ENCODE data around the gene DTD1.

Gene DTD1, protein sequence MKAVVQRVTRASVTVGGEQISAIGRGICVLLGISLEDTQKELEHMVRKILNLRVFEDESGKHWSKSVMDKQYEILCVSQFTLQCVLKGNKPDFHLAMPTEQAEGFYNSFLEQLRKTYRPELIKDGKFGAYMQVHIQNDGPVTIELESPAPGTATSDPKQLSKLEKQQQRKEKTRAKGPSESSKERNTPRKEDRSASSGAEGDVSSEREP

DNA sequence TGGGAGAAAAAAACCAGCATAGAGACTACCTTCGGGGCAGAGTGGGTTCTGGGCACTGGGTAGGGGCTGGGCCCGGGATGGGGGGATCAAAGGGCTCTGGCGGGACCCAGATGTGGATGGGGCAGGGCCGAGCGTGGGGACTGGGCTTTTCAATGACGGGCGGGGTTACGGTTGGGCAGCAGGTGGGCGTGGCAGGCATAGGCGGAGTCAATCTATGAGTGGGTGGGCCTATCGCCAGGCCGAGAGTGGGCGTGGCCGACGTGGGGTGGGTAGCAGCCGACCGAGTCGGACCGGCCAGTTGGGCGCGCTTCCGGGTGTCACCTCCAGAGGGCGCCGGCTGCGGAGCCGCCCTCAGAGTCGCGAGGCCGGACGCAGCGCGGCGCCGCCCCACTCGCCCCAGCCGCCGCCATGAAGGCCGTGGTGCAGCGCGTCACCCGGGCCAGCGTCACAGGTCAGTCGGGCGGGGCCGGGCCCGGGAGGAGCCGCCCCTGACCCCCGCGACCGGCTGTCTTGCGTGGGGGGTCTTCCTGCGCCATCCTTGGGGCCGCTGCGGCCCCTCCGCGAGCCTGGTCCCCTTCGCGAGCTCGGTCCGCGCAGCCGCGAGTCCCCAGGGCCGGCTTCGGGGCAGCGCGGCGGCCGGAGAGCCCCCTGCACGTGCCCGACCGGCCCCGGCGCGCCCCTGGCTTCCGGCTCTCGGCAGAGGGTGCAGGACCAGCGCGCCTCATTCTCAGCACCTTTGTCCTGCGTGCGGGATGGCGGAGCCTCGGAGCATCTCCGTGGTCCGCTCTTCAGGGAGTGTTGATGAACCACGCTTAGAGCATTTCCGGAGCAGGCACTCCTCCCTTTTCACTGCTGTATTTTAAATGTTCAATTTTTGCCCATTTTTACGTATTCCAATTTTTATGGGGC lies at the start of gene DTD1:
DTD1 (plus strand) TSS at position 390 of the 909 bp plus-strand sequence; CDS start at position 409, 19 bp downstream.
- DNase-seq = peak; percentile 81

DNA sequence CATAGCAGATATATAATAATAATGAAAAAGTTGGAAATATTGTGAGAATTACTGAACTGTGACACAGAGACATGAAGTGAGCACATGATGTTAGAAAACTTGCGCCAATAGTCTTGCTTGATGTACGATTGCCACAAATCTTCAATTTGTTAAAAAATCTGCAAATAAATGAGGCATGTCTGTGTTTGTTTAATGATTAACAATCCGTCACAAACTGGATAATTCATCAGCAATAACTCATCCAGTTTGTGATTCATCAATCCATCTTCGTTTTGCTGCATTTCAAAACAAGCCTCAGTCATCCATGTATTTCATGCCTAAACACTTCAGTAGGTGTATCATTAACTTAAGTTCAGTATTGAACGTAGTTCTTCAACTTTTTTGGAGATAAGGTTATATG lies 46.1 kb upstream of the DTD1 start:
- no peak for DNase-seq

DNA sequence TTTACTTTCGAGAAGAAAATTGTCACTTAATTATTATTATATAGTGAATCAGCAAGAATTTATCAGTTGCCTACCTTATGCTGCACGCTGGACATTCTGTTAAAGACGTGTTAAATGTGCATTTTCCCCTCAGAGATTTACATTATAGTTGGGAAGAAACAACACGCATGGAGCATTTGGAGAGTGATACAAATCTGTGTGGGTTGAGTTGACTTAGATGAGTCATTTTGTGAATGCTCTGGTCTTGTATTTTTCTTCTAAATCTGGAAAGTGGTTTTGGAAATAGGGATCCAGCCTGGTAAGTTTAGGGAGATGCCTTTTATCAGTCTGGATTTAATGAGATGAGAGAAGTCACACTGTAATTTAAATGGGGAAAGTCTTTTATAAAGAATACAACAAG lies 44.6 kb upstream of the DTD1 start:
- DNase-seq = no peak

DNA sequence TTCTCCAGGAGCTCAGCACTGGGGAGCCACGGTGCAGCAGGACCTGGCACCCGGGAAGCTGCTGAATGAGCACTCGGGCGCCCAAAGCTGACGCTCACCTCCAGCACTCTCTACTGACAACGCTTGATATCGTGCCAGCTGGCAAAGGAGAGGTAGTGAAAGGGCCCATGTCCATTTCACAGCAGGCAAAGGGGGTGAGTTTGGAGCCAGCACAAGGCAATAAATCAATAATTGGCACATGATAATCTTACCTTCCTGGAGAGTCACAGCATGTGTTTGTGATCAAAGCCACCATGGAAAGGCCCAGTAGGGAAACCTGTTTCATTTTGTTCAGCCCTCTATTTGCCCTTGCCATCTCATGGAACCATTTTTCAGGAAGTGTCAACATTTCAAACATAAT lies 43.9 kb upstream of the DTD1 start:
- DNase-seq = no peak

DNA sequence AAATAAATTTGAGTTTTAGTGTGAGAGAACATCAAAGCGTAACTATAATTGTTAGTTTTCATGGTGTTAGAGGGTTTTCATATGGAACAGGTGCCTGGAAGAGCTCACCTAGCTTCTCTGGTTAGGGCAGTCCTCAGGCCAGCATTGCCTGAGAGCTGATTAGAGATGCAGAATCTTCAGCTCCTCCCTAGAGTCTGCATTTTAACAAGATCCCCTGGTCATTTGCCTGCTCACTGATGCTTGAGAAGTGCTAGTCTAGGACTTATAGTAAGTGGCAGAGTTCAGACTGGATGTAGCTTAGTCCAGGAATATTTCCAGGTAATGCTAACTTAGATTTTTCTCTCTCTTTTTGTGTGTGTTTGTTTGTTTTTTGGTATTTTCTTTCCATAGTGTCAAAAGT lies 42.3 kb upstream of the DTD1 start:
- no peak for DNase-seq

DNA sequence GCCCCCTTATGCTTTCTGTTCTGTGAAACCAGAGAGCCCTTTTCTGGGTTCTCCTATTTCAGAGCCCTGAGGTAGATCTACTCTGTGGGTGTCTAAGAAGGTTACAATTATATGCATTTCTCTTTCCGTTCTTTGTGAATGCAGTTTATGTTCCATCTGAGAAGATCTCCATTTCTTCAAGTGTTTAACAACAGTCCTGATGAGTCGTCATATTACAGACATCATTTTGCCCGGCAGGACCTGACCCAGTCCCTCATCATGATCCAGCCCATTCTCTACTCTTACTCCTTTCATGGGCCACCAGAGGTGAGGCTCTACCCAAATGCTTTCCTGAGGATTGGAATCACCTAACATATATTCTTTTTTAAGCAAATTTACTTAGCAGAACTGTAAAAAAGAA lies 39.4 kb upstream of the DTD1 start:
- DNase-seq = no peak

DNA sequence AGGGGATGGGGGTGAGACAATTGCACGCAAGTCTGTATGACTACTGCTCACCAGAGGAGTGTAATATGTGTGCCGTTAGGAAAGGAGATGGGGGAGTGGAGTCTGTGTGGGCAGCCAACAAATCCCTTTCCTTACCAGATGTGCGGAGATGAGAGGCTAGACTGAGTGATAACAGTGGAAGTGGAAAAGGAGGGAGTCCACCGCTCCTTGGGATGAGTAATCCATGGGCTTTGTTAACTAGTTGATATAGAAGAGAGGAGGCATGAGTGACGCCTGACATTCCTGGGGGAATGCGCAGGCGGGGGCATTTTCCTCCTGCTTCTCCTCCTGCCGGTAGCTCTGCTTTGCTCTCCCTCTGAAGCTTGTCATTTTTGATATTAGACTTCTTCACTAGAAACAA lies 34.1 kb upstream of the DTD1 start:
- DNase-seq = no peak

DNA sequence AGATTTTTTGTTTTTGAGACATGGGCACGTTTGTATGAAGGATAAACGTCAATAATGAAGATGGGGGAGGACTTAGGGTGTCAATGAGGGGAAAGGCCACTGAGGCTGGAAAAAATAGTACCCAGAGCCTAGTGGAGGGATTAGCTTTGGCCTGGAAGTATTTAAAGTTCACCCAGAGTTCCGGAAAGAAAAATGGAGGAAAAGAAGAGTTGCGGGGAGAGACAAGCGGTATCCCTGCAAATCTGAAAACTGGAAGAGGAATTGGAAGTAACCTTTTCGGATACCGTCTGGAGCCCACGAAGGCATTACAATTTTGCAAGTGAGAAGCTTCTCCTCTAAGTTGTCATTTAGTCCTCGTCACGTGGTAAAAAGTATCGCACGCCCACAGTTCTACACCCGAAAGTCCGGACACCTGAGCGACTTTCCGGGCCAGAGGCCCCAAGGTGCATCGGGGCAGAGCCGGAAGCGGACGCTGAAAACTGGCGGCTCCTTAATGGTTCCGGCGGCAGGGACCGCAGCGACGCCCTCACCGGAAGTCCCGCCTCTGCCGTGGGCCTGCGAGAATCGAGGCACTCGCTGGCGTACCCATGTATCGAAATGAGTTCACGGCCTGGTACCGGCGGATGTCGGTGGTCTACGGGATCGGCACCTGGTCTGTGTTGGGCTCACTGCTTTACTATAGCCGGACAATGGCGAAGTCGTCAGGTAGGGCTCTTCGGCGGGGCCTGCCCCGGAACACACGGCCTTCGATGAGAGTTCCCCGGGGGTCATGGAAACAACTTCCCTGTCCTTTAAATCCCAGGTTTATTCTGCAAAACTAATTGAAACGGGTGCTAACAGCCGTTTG lies 20.7 kb upstream of the DTD1 start, which contains the start of gene SMIM26:
SMIM26 (plus strand) TSS at position 541 of the 847 bp plus-strand sequence; CDS start at position 588, 47 bp downstream.
- DNase-seq = peak; percentile 96

DNA sequence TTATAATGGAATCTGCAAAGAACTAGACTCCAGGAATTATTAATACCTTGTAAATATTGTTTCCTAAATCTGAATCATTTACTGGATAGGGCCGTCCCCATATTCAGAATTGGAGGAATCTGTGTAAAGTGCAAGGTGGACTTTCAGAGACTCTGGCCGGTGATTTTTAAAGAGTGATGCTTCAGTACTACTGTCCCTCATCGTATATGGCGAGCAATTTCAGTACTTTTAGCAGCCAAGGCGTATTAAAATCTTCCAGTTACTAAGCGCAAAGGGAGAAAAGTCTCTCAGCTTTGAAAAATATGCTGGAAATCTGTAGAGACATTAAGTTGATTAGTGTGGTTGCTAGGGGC lies 20.1 kb upstream of the DTD1 start:
- no peak for DNase-seq

DNA sequence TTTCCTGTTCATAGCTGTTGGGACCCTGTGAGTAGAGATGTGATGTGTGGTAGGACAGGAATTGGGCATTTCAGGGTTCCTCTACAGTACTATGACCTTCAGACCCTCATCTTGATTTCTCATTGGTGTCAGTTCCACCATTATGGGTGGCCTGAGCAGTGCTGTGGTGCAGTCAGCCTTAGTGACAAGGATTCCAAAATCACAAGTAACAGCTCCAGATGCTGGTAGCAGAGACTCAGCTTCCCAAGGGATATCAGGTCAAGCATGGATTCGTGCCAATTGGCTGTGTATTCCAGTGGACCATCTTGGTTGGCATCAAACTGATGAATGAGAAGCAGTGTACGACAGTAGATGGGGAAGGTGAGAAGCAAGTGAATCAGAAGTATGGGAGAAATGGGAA lies 16.8 kb upstream of the DTD1 start:
- no peak for DNase-seq

DNA sequence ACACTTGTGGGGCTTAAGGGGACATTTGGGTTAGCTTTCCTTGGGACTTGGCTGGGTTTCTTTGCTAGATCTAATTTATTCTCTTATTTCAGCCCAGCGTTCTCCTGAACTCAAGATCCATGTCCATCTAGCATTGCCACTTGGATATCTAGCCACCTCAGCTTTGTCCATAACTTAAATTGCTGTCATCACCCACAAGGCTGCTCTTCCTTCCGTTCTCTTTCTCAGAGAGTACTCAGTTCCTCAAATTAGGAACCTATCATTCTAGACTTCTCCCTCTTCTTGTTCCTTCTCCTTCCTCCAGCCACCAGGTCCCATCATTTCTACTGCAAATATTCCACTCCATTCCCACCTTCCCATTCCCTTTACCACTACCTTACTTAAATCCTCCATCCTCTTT lies 16.3 kb upstream of the DTD1 start:
- DNase-seq = no peak

DNA sequence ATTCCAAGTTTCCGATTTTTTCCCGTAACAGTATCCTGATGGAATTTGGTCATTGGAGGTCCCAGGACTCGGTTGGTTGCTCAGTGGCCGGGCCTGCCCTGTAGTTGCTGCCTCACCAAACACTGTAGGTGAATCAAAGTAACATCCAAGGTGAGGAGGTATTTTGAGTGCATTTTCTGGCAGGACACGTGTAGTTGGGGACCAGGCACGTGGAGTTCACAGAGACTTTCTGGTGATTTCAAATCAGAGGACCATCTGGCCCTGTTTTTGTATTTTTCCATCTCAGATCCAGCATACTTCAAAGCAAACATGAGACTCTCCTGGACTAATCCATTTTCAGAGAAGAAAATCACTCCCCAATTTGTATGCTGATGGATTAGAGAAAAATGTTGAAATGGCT lies 9.9 kb upstream of the DTD1 start:
- DNase-seq = no peak

DNA sequence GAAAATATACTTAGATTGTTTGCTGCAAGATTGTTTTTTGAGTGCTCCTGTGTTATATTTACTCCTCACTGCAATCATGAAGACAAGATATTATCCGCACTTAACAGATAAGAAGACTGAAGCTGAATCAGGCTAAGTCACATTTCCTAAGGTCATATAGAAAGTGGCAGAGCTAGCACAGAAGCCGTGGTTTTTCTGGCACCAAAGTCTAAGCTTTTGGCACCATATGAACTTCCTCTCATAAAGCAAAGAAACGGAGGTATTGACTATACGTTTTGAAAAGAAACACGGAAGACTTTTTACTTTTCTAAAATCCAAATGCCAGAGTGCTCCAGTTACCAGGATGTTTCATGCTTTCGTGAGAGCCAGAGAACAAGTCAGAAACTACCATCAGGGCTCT lies 9.3 kb upstream of the DTD1 start:
- DNase-seq = no peak

DNA sequence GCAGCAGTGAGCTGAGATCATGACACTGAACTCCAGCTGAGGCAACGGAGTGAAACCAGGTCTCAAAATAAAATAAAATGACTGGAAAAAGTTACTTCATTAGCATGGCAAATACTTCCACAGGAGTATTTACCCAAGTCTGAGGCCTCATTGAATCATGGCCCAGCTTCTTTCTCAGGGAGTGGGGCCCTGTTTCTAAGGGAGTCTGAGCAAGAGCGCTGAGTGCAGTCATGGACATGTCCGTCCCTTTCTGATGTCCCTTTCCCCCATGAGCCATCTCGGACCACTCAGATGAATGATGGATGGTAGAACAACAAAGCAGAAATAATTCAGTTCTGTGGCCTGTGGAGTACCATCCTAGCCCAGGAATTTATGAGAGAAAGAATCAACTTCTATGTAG lies 7.8 kb upstream of the DTD1 start:
- no peak for DNase-seq

DNA sequence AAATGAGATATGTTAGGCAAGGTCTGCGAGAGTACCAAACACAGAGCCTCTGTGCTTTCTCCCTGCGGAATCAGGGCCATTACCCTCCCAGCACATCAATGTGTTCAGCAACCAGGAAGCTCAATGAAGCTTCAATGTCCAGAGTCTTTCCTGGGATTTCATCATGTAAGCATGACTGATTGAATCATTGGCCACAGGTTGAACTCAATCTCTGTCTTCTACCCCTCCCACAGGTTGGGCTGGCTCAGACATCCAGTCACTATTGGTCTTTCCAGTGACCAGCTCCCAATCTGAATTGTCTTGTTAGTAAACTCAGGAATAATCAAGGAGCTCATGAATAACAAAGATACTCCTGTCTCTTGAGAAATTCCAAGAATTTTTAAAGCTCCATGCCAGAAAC lies 2.7 kb upstream of the DTD1 start:
- no peak for DNase-seq

DNA sequence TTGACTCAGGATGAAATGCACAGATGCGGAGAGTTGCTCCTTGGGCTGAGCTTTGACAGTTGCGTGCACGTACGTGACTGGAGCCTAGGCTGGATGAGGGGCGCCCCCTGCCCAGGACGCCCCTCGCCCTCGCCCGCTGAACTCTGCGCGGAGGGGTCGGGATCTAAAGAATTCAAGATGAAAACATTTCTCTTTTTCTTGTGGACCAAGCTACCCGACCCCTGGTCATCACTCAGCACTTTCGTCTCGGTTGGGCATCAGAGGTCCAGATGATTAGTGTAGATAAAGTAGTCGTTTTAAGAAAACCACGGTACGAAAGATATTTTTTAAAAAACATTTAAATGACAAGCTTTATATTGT lies 700 bp downstream of the DTD1 start:
- no peak for DNase-seq

DNA sequence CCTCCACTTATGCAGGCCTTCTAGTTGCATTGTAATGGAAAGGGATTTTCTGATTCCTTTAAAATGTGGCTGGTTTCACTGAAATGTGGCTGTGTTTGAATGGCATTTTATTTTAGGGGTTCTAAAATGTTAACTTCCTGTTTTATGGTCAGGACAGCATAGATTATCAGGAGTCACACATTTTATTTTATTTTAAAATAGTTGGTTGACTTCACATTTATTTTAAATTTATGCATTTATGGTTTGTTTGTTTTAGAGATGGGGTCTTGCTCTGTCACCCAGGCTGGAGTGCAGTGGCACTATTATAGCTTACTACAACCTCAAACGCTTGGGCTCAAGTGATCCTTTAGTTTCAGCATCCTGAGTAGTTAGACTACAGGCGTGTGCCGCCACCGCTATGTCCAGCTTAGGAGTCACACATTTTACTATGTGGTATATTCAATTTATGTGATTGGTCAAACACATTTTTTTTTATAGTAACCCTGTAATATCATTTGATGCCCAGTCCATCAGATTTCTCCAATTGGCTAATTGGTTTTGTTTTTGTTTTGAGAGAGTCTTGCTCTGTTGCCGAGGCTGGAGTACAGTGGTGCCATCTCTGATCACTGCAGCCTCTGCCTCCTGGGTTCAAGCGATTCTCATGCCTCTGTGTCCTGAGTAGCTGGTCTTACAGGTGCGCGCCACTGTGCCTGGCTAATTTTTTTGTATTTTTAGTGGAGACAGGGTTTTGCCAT lies 2.3 kb downstream of the DTD1 start:
- no peak for DNase-seq

DNA sequence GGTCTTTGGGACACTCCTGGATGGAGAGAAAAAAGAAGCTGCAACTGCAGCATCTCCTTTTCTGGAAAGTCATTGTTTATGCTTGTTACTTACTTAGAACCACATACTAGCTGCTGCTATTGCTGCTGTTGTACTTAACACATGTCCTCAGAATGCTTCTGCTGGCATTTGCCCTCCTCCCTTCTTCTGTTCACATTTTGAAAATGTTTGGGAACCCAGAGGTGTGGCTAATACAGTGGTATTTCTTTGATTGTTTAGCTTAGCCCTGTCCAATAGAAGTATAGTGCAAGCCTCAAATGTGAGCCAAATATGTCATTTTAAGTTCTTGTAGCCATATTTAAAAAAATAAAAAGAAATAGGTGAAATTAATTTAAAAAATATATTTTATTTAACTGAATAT lies 8.4 kb downstream of the DTD1 start:
- no peak for DNase-seq

DNA sequence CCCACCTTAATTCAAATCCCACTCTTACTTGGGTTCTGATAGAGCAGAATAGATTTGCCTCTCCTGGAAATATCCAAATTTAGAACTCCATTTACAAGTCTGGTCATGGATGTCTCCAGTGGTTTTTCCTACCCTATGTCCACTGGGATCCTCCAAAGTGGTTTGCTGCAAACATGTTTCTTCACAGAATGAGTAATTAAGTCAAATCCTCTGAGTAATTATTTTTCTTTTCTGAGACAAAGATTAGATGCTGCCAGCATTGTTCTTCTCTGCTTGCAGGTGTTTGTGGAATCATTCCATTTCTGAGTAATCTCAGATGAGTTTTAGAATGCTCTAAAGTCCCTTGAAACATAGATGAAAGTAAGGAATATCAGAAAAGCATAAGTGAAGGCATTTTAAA lies 21.9 kb downstream of the DTD1 start:
- no peak for DNase-seq

DNA sequence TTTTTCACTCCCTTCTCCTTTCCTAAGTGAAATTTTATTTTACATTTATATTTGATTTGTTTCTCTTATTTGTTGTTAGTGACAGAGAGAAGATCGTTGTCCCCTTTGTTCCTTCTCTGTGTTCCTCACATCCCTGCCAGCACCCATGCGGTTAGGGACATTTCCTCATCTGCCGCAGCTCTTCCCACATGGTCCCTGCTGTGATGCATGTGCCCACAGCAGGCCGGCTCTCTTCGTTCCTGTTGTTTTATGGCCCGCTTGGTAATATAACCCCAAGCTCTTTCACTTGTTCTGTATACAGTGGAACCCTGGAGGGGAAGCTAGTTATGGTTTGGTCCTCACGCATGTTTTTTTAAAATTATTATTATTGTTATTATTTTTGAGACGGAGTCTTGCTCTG lies 23.6 kb downstream of the DTD1 start:
- DNase-seq = no peak

DNA sequence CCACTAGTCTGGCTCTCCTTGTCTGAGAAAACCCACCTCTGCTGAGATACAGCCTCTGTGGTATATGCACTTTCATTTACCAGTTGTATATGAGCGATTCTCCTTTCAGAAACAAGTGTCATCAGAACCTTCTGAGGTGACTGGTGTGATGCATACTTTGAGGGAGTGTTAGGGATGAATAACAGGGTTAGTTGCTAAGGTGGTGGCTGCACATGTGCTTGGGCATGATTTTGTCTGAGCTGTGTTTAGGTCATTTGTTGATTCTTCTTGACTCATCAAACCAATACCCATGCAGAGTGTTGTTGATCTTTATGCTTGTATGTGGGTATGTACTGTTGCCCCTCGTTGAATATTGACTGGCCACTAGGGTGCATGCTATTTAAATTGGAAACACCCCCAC lies 25.7 kb downstream of the DTD1 start:
- DNase-seq = no peak

DNA sequence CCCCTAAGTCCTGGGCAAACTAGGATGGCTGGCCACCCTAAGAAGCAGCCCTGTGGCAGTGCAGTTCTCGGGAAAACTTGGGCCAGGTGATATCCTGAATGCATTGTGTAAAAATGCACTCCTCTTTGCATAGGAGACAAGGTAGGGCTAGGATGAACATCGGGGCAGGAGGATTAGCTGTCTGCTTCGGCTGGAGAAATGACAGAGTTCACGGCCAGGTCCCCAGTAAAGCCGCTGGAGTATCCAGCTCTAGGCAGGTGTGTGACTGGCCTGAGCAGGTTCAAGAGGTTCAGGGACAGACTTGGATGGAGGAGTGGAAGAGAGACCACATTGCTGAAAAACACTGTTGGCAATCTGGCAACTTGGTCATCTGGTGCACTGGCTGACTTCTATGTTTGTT lies 26.4 kb downstream of the DTD1 start:
- no peak for DNase-seq

DNA sequence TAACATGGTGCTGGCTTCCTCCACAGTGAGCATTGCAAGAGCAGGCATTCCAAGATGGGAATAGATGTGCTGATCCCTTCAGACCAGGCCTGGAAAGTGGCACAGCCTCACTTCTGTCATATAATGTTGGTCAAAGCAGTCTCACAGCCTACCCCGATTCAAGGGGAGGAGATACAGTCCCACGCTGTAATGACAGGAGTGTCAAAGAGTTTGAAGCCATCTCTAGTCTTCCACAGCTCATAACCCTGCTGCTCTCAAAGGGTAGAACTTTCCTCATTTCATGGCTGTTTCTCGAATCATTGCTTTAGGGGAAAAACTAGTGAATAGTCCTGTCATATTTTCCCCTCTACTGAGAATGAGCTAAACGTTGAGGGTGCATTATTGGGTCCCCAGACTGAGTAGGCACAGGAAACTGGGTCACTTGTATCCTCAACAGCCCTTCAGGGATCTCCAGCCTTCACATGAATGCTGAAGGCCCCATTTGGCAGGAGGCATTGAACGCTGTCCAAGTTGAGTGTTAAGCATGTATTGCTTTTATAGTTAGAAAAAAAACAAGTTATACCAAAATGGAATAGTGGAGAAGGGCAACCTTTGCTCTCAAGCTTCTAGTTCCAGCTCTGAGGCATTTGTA lies 27.3 kb downstream of the DTD1 start:
- no peak for DNase-seq
